ENCODE results near the gene ASAP3. TPM values are rescaled to one million over a fixed set of nuclear protein-coding genes. Genes with fewer than 3 reads are reported as not detected.

ASAP3 gene
- total and polyA plus RNA-seq, 2 donors (not counting 3 experiments of a cell fraction or from before 2014, with no cell fraction given): 12.5 to 14.2 TPM

GRCh38 chr1:23517581-23517980, 33.6 kb upstream of the ASAP3 start:
- Histone ChIP-seq H3K9ac (replicated peaks; ENCODE audit: extremely low read depth, insufficient read depth, low read length) (no peak overlapping the region), H3K27ac (ENCODE audit: insufficient read depth, low read depth, low read length) (no peak overlapping the region), H3K27me3 (ENCODE audit: control insufficient read depth in 2 of 2, insufficient read depth in 2 of 2, low read length in 2 of 2) (no peaks in the 10 kb centered on the region), H3K36me3 (ENCODE audit: control insufficient read depth in 2 of 2, extremely low read depth in 1 of 2, insufficient read depth in 2 of 2, low read length in 2 of 2) (peaks cover 0 to 2% of the 10 kb centered on the region in 2 experiments), H3K9me3 (replicated peaks; ENCODE audit: control insufficient read depth, insufficient read depth, low read length) (no peaks in the 10 kb centered on the region), H3K4me1 (ENCODE audit: control insufficient read depth, extremely low read depth, insufficient read depth, low read length) (no peaks in the 10 kb centered on the region), H3K79me2 (ENCODE audit: control insufficient read depth, insufficient read depth, low read length) (no peaks in the 10 kb centered on the region), H4K20me1 (replicated peaks; ENCODE audit: control insufficient read depth, extremely low read depth, insufficient read depth, low read length) (no peaks in the 10 kb centered on the region), H3K9me1 (replicated peaks; ENCODE audit: control insufficient read depth, extremely low read depth, insufficient read depth, low read length) (no peaks in the 10 kb centered on the region), H2AFZ (ENCODE audit: low read depth, low read length) (no peak overlapping the region), H3K4me2 (ENCODE audit: insufficient read depth, low read length) (no peak overlapping the region), H3K4me3 (replicated peaks in 1 of 3; ENCODE audit: insufficient read depth in 1 of 3, low read depth in 1 of 3, low read length in 3 of 3) (no peak overlapping the region)
- ChIA-PET POLR2A (no interaction called here), CTCF (interaction anchor here (3.8 kb wide), 1 partner anchor 21 kb away, joined by 26 read pairs; no protein-coding TSS in a partner anchor)
- dilution Hi-C loops (cut with MboI; ENCODE audit: extremely low pct_ligation_motif_present, low sequenced_read_pairs) (no loop called here), intact Hi-C loops (cut with micrococcal nuclease) (no loop called here)
- BruUV-seq (replicated peaks): no TSS peak
- DNase-seq (ENCODE audit: low read depth, low spot score): no peak
- TF ChIP-seq EZH2 (IDR thresholded peaks at IDR 0.05; ENCODE audit: borderline replicate concordance, low read depth, low read length, severe bottlenecking) (no peak), POLR2AphosphoS5 (IDR thresholded peaks at IDR 0.05; ENCODE audit: insufficient read depth, low read depth, low read length) (no peak), CTCF (IDR thresholded peaks at IDR 0.05; ENCODE audit: extremely low read depth in 1 of 2, insufficient read depth in 1 of 2, low read depth in 1 of 2, low read length in 2 of 2) (no peak), JUN (IDR thresholded peaks at IDR 0.05; ENCODE audit: borderline replicate concordance, insufficient read depth, insufficient read length, low read depth) (no peak), GATA2 (IDR thresholded peaks at IDR 0.05; ENCODE audit: insufficient read depth, insufficient read length, low read depth, low read length) (no peak), POLR2A (IDR thresholded peaks at IDR 0.05; ENCODE audit: low read depth, low read length) (no peak), FOS (IDR thresholded peaks at IDR 0.05; ENCODE audit: borderline replicate concordance, insufficient read depth, low read length) (no peak), MYC (IDR thresholded peaks at IDR 0.05; ENCODE audit: low read depth, low read length) (no peak)
- TF ChIP-seq, protein P1, sequence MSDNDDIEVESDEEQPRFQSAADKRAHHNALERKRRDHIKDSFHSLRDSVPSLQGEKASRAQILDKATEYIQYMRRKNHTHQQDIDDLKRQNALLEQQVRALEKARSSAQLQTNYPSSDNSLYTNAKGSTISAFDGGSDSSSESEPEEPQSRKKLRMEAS (IDR thresholded peaks at IDR 0.05; ENCODE audit: insufficient read depth, insufficient read length): no peak
- no peak for FAIRE-seq

Measured in endothelial cell of umbilical vein (primary cell).